ENCODE data around the gene MTHFD2L.

DNA sequence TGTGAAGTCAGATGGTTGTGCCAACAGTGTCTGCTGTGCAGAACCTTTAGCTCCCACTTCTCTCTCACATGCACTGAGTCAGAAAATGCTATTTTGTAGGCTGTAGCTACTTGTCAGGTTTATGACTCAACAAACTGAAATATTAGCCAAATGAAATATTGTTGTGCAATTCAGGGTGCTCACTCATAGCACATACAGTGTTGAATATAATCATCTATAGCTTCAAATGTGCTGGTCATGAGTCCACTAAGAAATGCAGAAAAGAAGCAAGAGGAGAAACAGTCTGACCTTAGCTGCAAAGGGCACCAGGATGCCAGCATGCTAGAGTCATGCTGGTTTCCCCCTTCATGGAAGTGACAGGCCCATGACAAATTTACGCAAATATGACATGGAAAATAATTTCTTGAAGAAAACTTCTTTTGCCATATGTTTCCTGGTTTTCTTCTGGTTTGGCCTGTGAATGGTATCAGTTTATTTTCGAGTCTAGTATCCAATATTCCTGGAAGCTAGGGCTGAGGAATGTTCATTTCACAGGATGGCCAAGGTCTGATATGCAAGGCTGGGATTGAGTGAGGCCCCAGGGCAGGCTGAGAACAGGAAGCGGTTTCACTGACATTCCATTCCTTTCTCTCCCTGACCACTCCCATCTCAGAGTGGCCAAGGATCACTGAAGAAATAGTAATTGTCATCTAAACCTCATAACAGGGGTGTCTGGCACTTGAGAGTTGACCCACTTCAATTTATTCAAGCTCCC is 48.6 kb upstream of the MTHFD2L start:
- TF ChIP-seq, protein P1, sequence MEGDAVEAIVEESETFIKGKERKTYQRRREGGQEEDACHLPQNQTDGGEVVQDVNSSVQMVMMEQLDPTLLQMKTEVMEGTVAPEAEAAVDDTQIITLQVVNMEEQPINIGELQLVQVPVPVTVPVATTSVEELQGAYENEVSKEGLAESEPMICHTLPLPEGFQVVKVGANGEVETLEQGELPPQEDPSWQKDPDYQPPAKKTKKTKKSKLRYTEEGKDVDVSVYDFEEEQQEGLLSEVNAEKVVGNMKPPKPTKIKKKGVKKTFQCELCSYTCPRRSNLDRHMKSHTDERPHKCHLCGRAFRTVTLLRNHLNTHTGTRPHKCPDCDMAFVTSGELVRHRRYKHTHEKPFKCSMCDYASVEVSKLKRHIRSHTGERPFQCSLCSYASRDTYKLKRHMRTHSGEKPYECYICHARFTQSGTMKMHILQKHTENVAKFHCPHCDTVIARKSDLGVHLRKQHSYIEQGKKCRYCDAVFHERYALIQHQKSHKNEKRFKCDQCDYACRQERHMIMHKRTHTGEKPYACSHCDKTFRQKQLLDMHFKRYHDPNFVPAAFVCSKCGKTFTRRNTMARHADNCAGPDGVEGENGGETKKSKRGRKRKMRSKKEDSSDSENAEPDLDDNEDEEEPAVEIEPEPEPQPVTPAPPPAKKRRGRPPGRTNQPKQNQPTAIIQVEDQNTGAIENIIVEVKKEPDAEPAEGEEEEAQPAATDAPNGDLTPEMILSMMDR (IDR thresholded peaks at IDR 0.05) = no peak
- no peak for TF ChIP-seq EP300 (IDR thresholded peaks at IDR 0.05)
